Measurements from ENCODE around the gene RNF144B. TPM values are rescaled to one million over a fixed set of nuclear protein-coding genes. Genes with fewer than 3 reads are reported as not detected.

RNF144B gene
- total and polyA plus RNA-seq, 2 of the 13 experiments (the other 11 are each of a cell fraction or from before 2014, with no cell fraction given): 1.8 to 4.3 TPM

DNA sequence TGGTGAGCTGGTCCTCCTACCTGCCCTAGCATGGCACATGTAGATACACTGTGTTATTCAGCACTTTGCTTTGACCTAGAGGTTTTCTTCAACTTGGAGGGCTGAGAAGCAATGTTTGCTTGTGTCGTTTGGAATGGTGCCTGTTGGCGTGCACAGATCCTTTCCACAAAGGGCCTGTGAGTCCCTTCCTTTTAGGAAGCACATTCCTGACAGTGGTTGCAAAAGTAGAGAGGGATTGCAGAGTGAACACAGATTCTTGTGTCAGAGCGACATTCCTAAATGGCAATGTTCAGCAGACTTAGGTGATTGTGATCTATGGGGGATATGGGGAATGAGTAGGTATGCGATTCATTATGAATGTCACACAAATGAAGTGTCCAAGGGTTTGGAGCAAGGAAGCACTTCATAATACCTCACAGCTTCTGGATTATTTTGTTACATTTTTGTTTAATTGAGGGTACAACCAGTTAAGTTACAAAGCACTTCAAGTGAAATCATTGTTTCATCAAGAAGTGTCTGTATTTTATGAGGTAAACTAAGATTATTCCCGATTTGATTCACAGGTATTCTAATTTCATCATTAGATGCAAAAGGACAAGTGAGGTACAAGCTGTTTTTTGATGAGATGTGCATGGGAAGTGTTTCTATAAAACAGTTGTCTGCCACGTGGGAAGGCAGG is 713 bp upstream of the RNF144B start (continued):
- no peak for TF ChIP-seq BRF2 (CRISPR knock-in tag; IDR thresholded peaks at IDR 0.05)
- TF ChIP-seq ZNF556 (CRISPR knock-in tag; IDR thresholded peaks at IDR 0.05; ENCODE audit: borderline replicate concordance): 0 out of 2 replicates have a peak, but pooled peaks have one; percentile 10
- TF ChIP-seq, protein P1, sequence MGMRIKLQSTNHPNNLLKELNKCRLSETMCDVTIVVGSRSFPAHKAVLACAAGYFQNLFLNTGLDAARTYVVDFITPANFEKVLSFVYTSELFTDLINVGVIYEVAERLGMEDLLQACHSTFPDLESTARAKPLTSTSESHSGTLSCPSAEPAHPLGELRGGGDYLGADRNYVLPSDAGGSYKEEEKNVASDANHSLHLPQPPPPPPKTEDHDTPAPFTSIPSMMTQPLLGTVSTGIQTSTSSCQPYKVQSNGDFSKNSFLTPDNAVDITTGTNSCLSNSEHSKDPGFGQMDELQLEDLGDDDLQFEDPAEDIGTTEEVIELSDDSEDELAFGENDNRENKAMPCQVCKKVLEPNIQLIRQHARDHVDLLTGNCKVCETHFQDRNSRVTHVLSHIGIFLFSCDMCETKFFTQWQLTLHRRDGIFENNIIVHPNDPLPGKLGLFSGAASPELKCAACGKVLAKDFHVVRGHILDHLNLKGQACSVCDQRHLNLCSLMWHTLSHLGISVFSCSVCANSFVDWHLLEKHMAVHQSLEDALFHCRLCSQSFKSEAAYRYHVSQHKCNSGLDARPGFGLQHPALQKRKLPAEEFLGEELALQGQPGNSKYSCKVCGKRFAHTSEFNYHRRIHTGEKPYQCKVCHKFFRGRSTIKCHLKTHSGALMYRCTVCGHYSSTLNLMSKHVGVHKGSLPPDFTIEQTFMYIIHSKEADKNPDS (CRISPR knock-in tag; IDR thresholded peaks at IDR 0.05): no peak
- no peak for TF ChIP-seq ZNF253 (CRISPR knock-in tag; IDR thresholded peaks at IDR 0.05; ENCODE audit: borderline replicate concordance)
- 0 out of 2 replicates have a peak, but pooled peaks have one; percentile 53 for TF ChIP-seq ZNF790 (CRISPR knock-in tag; IDR thresholded peaks at IDR 0.05; ENCODE audit: borderline replicate concordance)

- no peak for DNase-seq (ENCODE audit: low spot score)
- no peak for FAIRE-seq
- peak overlapping the region; percentile 71 to 81 (median 73); a peak in 5 of 6 replicates for H3K4me3 ChIP-seq (replicated peaks in 1 of 3; ENCODE audit: insufficient read depth in 1 of 3, low read depth in 2 of 3, low read length in 3 of 3)
- no peak overlapping the region for H3K27ac ChIP-seq (ENCODE audit: extremely low read length, insufficient read depth, low read length)
- POLR2A ChIA-PET: no interaction called here
- 2% methylated on average over 3 of the region's 3 CpGs for WGBS (ENCODE audit: low lambda C conversion rate)
- H3K4me2 ChIP-seq (ENCODE audit: low read depth, low read length): peak overlapping the region; percentile 92
- no peaks in the 10 kb centered on the region; a peak in 2 of 5 replicates for H3K27me3 ChIP-seq (ENCODE audit: control insufficient read depth in 1 of 2, insufficient read depth in 2 of 2, low read length in 2 of 2)
- in situ Hi-C loops (cut with HindIII; ENCODE audit: extremely low pct_ligation_motif_present, low pct_unique_long_range_greater_than_20kb): no loop called here
- TSS peak; percentile 55 for BruUV-seq (replicated peaks)
- no peaks in the 10 kb centered on the region for H3K9me3 ChIP-seq (ENCODE audit: low read length)
- CTCF ChIA-PET (ENCODE audit: low intra/inter-chr PET ratio, low total read pairs): no interaction called here
- no peaks in the 10 kb centered on the region for H4K20me1 ChIP-seq (ENCODE audit: insufficient read depth, low read length)
- intact Hi-C loops (cut with micrococcal nuclease; ENCODE audit: unreplicated experiment): no loop called here
- H3K9ac ChIP-seq (ENCODE audit: insufficient read depth, low read depth, low read length): peak overlapping the region; percentile 60
- H3K4me1 ChIP-seq (ENCODE audit: insufficient read depth, low read length): peaks cover 61% of the 10 kb centered on the region
- H2AFZ ChIP-seq (ENCODE audit: low read length): peak overlapping the region; percentile 66
- 0 out of 2 replicates have a peak, but pooled peaks have one; percentile 28 for TF ChIP-seq MBD4 (IDR thresholded peaks at IDR 0.05; ENCODE audit: borderline replicate concordance, low read length)
- no peak for TF ChIP-seq TFDP1 (CRISPR knock-in tag; IDR thresholded peaks at IDR 0.05; ENCODE audit: borderline replicate concordance)
- no peak for ATAC-seq
- no peaks in the 10 kb centered on the region for H3K36me3 ChIP-seq (replicated peaks in 1 of 2; ENCODE audit: control insufficient read depth in 1 of 2, insufficient read depth in 2 of 2, low read length in 2 of 2)
- no peaks in the 10 kb centered on the region for H3K79me2 ChIP-seq (ENCODE audit: insufficient read depth, low read length)
These were observed 1.1 kb downstream of the RNF144B start for GRCh38 chr6:18388271-18388670.
